Measurements from ENCODE around the gene ASXL1.
A peak's percentile ranks its signal among the peaks of the same experiment; 100 is the strongest.
"Not testable (repeated sequence)": the region's sequence is repeated elsewhere in the genome, so short reads cannot be mapped to it uniquely, and the experiment has no call there.

Gene ASXL1

DNA sequence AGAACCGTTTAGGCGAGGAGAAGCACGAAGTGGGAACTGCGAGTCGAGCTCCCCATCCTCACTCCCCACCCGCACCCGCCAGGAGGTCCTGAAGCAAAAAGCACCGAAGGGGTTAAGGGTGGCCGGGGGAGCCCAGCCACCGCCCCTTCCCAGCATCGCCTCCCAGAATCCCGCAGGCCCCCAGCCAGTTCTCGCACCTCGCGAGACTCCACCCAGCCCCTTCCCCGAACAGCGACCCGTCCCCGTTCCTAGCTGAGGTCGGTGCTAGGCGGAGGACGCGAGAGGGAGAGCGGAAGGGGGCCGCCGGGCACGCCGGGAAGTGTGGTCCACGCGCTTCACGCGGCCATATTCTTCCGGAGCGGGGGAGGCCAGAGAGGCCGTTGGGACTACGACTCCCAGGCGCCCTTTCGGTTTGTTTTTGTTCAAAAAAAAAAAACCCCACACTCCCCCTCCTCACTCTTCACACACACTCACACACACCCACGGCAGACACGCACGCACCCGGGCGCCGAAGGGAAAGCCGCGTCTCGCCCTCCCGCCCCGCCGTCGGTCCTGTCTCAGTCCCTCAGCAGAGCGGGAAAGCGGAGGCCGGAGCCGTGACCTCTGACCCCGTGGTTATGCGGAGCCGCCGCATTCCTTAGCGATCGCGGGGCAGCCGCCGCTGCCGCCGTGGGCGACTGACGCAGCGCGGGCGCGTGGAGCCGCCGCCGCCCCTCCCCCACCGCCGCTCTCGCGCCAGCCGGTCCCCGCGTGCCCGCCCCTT, at the start of gene ASXL1:
ASXL1 (plus strand) TSS at position 463 of the 763 bp plus-strand sequence. CDS start 445 bp downstream, outside the sequence.
- peak; percentile 93 for DNase-seq (ENCODE audit: low read depth)

GRCh38 chr20:32312718-32313424, 45.3 kb upstream of the ASXL1 start:
- DNase-seq (ENCODE audit: low read depth): no peak

GRCh38 chr20:32314768-32315167, 43.4 kb upstream of the ASXL1 start:
- no peak for DNase-seq (ENCODE audit: low read depth)

- DNase-seq (ENCODE audit: low read depth): no peak
Measured at GRCh38 chr20:32315399-32315798, 42.7 kb upstream of the ASXL1 start.

DNA sequence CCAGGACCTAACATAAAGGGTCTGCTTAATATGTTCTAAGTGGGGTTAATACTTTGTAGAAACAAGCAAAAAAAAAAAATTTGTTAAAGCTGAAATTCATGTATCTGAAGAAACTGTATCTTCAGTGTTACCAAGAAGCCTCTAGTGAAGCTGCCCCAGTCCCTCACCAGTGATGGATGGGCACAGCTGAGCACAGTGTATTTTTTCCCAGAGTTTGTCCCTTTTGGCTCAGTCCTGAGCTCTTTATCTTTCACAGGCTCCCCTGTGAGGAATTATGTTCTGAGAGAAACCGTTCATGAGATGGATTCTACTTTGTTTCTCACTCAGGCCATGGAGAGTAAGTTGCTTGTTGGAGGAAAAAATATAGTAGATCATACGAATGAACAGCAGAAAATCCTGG, 42.2 kb upstream of the ASXL1 start:
- no peak for DNase-seq (ENCODE audit: low read depth)

GRCh38 chr20:32316667-32317066, 41.5 kb upstream of the ASXL1 start:
- no peak for DNase-seq (ENCODE audit: low read depth)

- no peak for DNase-seq (ENCODE audit: low read depth)
Measured at GRCh38 chr20:32319100-32319499, 39.0 kb upstream of the ASXL1 start.

DNA sequence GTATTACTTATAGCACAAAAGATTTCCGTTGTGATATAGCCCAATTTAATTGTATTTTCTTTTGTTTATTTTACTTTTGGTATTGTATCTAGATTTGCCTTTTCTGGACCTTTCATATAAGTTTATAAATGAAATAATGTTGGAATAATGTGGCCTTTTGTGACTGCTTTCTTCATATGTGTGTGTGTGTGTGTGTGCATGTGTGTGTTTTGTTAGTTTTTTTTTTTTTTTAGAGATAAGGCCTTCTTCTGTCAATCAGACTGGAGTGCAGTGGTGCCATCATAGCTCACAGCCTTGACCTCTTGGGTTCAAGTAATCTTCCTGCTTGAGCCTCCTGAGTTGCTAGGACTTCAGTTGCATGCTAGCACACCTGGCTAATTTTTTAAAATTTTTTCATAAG, 37.8 kb upstream of the ASXL1 start:
- DNase-seq (ENCODE audit: low read depth): no peak

GRCh38 chr20:32321390-32321789, 36.7 kb upstream of the ASXL1 start:
- DNase-seq (ENCODE audit: low read depth): no peak

- not testable (repeated sequence) for DNase-seq (ENCODE audit: low read depth)
Measured at GRCh38 chr20:32322260-32322659, 35.9 kb upstream of the ASXL1 start.

DNA sequence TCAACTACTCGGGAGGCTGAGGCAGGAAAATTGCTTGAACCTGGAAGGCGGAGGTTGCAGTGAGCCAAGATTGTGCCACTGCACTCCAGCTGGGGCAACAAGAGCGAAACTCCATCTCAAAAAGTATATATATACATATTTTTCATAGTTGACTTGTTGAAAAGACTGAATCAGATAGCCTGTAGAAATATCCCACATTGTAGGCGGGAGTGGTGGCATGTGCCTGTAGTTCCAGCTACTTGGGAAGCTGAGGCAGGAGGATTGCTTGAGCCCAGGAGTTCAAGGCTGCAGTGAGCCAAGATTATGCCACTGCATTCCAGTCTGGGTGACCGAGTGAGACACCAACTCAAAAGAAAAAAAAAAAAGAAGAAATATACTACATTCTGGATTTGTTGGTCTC, 34.4 kb upstream of the ASXL1 start:
- not testable (repeated sequence) for DNase-seq (ENCODE audit: low read depth)

DNA sequence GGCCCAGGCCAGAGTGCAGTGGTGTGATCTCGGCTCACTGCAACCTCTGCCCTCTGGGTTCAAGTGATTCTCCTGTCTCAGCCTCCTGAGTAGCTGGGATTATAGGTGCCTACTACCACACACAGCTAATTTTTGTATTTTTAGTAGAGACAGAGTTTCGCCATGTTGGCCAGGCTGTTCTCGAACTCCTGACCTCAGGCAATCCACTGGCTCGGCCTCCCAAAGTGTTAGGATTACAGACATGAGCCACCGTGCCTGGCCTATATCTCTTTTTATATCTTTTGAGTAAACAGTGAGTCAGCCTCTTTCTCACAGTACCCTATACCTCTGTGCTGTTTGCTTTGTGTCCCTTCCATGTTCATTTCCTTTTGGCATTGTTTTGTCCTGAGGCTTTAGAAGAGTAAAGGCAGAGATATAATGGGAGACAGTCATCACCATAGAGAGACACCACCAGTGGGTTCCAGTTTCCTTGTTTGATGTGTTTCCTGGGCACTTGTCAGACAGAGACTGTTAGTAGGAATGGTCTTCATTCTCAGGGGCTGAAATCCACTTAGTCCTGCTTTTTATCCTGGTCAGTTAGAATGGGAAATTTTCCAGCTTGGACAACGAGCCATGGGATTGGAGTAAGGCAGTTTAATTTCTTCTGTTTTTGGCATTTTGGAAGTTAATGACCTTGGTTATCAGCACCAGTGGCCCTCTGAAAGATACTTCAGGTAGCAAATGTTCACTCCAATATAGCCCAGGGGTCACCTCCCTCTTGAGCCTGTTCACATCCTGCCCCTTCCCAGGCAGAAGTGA, 32.2 kb upstream of the ASXL1 start:
- DNase-seq (ENCODE audit: low read depth): no peak

- no peak for DNase-seq (ENCODE audit: low read depth)
Measured at GRCh38 chr20:32326504-32326845, 31.7 kb upstream of the ASXL1 start.

- no peak for DNase-seq (ENCODE audit: low read depth)
Measured at GRCh38 chr20:32327087-32327681, 30.9 kb upstream of the ASXL1 start.

- DNase-seq (ENCODE audit: low read depth): no peak
Measured at GRCh38 chr20:32329817-32330554, 28.1 kb upstream of the ASXL1 start.

- DNase-seq (ENCODE audit: low read depth): no peak
Measured at GRCh38 chr20:32330555-32330897, 27.6 kb upstream of the ASXL1 start.

DNA sequence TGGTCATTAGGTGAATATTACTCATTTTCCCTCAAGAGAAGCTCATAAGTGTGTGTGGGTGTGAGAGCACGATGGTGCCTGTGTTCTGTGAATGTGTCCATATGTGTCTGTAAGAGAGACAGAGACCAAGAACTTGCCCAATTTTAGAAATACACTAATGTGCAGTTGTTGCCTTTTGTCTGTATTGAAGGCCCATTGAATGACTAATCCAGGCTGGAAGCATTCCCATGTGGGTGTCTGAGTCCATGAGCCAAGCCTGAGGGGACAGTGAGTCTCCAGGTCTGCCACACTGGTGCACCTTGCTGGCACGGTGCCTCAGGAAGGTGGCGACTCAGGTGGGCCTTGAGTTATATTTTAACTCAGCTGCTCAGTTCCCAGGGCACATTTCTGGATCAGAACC, 25.5 kb upstream of the ASXL1 start:
- no peak for DNase-seq (ENCODE audit: low read depth)

DNA sequence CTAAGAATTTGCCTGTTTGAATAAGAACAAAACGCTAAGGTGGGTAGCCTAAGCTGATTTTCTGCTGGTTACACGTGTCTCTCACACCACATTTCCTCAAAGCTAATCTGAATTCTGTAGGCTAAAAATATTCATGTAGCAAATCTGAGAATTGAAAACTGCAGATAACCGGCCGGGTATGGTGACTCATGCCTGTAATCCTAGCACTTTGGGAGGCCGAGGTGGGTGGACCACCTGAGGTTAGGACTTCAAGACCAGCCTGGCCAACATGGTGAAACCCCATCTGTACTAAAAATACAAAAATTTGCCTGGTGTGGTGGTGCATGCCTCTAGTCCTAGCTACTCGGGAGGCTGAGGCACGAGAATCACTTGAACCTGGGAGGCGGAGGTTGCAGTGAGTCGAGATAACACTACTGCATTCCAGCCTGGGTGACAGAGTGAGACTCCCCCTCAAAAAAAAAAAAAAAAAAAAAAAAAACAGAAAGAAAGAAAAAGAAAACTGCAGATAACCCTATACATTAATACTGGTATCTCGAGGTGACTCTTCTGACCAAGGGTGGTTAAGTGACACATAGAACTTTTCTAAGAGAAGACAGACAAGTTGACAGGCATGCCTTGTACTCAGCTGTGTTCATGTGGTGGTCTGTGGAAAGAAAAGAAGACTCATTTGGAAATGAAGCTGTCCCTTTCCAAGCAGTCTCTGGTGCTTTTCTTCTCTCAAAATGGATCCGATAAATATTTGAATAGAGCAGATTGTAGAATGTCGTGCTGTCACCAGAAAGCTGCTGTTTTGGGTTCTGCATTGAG, 24.7 kb upstream of the ASXL1 start:
- no peak for DNase-seq (ENCODE audit: low read depth)

DNA sequence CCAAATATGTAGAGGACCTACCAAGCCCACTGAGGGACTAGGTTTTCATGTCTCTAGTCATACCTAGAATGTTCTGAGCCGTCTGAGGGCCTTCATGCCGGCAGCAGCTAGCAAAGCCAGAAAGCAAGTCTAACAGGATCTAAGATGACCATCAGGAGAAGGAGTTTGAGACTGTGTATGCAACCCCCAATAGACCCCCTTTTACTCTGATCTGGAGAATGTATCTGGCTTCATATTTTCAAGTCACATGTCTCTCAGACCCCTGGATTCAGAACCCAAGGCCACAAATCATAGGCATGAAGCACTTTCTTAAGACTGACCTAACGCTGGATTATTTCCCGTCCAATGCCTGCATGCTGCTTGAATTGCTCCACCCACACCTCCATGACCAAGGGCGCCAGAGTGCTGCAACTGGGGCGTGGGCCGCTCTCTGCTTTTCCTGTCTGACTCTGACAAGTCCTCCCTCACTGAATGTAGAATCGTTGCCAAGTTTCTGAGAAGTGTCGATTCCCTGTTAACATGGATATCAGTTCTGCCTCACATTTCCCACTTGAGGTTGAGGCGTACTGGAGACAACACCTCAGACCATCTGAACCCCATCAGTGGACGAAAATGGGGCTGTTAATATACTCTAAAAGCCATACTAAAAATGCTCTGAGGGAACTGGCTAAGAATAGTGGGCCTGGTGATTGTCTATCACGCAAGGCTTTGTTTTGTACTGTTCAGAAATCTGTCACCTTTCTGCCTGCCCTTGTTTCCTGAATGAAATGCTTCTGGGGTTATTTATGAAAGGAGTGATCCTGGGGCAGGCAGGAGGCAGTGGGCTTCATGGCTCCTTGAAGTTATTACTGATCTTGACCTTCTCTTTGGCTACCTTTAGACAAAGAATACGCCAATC, 23.9 kb upstream of the ASXL1 start:
- DNase-seq (ENCODE audit: low read depth): peak; percentile 17

GRCh38 chr20:32336918-32337347, 21.2 kb upstream of the ASXL1 start:
- no peak for DNase-seq (ENCODE audit: low read depth)

All from T-helper 22 cell (primary cell).